DMS 273 treated with DMSO at 0.1 percent for 48 hours (cell line): ENCODE measurements around the gene CCNL2.

Experiments used
- DNase-seq: peaks from one replicate; lab custom pipeline; 2025; lab: John Stamatoyannopoulos, UW

Gene CCNL2

GRCh38 chr1:1341549-1342021 lies 57.5 kb downstream of the CCNL2 start:
- DNase-seq = no peak

GRCh38 chr1:1340791-1341548 lies 58.2 kb downstream of the CCNL2 start:
- DNase-seq = no peak

- DNase-seq = no peak
These were observed 59.0 kb downstream of the CCNL2 start for GRCh38 chr1:1340185-1340584.

- DNase-seq = no peak
These were observed 60.9 kb downstream of the CCNL2 start for GRCh38 chr1:1338278-1338677.

- no peak for DNase-seq
These were observed 61.4 kb downstream of the CCNL2 start for GRCh38 chr1:1337793-1338147.

- DNase-seq = no peak
These were observed 62.0 kb downstream of the CCNL2 start for GRCh38 chr1:1336931-1337792.

GRCh38 chr1:1336446-1336845 lies 62.7 kb downstream of the CCNL2 start:
- no peak for DNase-seq

GRCh38 chr1:1335792-1336248 lies 63.3 kb downstream of the CCNL2 start:
- DNase-seq = no peak
